Measurements from ENCODE around the gene BMI1. TPM values are rescaled to one million over a fixed set of nuclear protein-coding genes. Genes with fewer than 3 reads are reported as not detected.
"Not testable (repeated sequence)": the region's sequence is repeated elsewhere in the genome, so short reads cannot be mapped to it uniquely, and the experiment has no call there.

The BMI1 gene
- polyA plus RNA-seq, 1 donor (not counting 4 experiments of a cell fraction or from before 2014, with no cell fraction given) = 33.1 TPM

GRCh38 chr10:22308390-22308789 lies 12.5 kb upstream of the BMI1 start:
- Histone ChIP-seq H3K4me2 (ENCODE audit: control insufficient read depth, extremely low read depth, insufficient read depth, low read depth, low read length) (no peak overlapping the region), H4K20me1 (ENCODE audit: control insufficient read depth, extremely low read depth, insufficient read depth, low read length) (no peaks in the 10 kb centered on the region), H3K36me3 (ENCODE audit: control insufficient read depth in 2 of 2, extremely low read depth in 1 of 2, insufficient read depth in 2 of 2, low read length in 2 of 2) (no peaks in the 10 kb centered on the region), H2AFZ (ENCODE audit: control insufficient read depth, low read length) (no peak overlapping the region), H3K9me1 (ENCODE audit: control insufficient read depth, extremely low read depth, insufficient read depth, low read length) (no peaks in the 10 kb centered on the region), H3K9ac (ENCODE audit: control insufficient read depth, extremely low read depth, insufficient read depth, low read length) (no peak overlapping the region), H3K27ac (ENCODE audit: control insufficient read depth, insufficient read depth, low read length) (no peak overlapping the region), H3K4me1 (ENCODE audit: control insufficient read depth, extremely low read depth, insufficient read depth, low read length) (no peaks in the 10 kb centered on the region), H3K79me2 (ENCODE audit: control insufficient read depth, insufficient read depth, low read length) (no peaks in the 10 kb centered on the region), H3K27me3 (ENCODE audit: control insufficient read depth, extremely low read depth, insufficient read depth, low read length) (no peaks in the 10 kb centered on the region), H3K9me3 (ENCODE audit: control insufficient read depth, low read depth, low read length) (no peaks in the 10 kb centered on the region), H3K4me3 (ENCODE audit: control insufficient read depth in 2 of 3, extremely low read depth in 1 of 3, insufficient read depth in 2 of 3, low read depth in 1 of 3, low read length in 3 of 3) (no peak overlapping the region)
- dilution Hi-C loops (cut with MboI; ENCODE audit: extremely low pct_ligation_motif_present, low sequenced_read_pairs) = no loop called here
- FAIRE-seq (no peak), DNase-seq (ENCODE audit: low read depth, low spot score) (no peak)
- TF ChIP-seq EZH2 (IDR thresholded peaks at IDR 0.05; ENCODE audit: low read length) (no peak), CTCF (optimal IDR thresholded peaks at IDR 0.05 in 1 of 3, IDR thresholded peaks at IDR 0.05 in 1 of 3, conservative IDR thresholded peaks at IDR 0.05 in 1 of 3; ENCODE audit: extremely low read depth in 1 of 3, insufficient read depth in 2 of 3, low read length in 3 of 3) (no peak)

DNA sequence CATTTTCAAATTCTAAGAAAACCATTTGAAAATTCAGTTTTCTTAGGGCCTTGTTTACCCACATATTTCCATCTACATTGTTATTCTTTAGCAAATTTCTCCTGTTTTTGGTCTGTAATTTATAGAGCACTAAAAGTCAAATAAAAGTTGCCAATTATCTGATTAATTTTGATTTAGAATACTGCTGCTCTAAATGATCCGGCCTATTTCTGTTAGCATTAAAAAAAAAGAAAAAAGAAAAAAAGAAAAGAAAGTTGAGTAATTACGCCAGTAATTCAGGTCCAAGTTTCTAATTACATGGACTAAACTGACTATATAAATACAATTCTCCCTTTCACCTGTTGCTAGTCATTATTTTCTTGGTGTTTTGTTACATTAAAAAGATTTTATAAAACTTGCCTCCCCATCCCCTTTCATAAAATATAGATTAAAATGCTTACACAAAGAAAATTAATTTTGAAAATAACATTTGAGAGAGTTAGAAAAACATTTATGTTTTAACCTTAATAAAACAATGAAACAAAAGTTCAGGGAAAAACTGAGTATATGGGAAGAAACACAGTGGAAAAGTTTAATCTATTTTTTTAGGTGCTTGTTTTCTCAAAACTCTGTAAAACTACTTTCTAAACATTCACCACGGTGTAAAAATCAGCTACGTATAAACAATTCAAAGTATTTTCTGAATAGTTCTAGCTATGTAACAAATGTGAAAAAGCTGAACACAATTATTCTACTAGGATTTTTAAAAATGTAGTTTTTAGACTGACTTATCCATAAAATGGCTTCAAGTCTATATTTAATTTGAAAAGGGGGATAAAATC lies 11.5 kb upstream of the BMI1 start:
- H3K9me1 ChIP-seq (ENCODE audit: control insufficient read depth, extremely low read depth, insufficient read depth, low read length) = no peaks in the 10 kb centered on the region
- DNase-seq (ENCODE audit: low read depth, low spot score) (no peak), FAIRE-seq (no peak)
- no peaks in the 10 kb centered on the region for H3K79me2 ChIP-seq (ENCODE audit: control insufficient read depth, insufficient read depth, low read length)
- H3K9me3 ChIP-seq (ENCODE audit: control insufficient read depth, low read depth, low read length) = no peaks in the 10 kb centered on the region
- H3K4me2 ChIP-seq (ENCODE audit: control insufficient read depth, extremely low read depth, insufficient read depth, low read depth, low read length) = no peak overlapping the region
- H3K4me3 ChIP-seq (ENCODE audit: control insufficient read depth in 2 of 3, extremely low read depth in 1 of 3, insufficient read depth in 2 of 3, low read depth in 1 of 3, low read length in 3 of 3) = no peak overlapping the region
- H3K27ac ChIP-seq (ENCODE audit: control insufficient read depth, insufficient read depth, low read length) = no peak overlapping the region
- no peaks in the 10 kb centered on the region for H3K4me1 ChIP-seq (ENCODE audit: control insufficient read depth, extremely low read depth, insufficient read depth, low read length)
- H4K20me1 ChIP-seq (ENCODE audit: control insufficient read depth, extremely low read depth, insufficient read depth, low read length) = no peaks in the 10 kb centered on the region
- TF ChIP-seq CTCF (optimal IDR thresholded peaks at IDR 0.05 in 1 of 3, IDR thresholded peaks at IDR 0.05 in 1 of 3, conservative IDR thresholded peaks at IDR 0.05 in 1 of 3; ENCODE audit: extremely low read depth in 1 of 3, insufficient read depth in 2 of 3, low read length in 3 of 3) (no peak), EZH2 (IDR thresholded peaks at IDR 0.05; ENCODE audit: low read length) (no peak)
- H2AFZ ChIP-seq (ENCODE audit: control insufficient read depth, low read length) = no peak overlapping the region
- dilution Hi-C loops (cut with MboI; ENCODE audit: extremely low pct_ligation_motif_present, low sequenced_read_pairs) = no loop called here
- no peak overlapping the region for H3K9ac ChIP-seq (ENCODE audit: control insufficient read depth, extremely low read depth, insufficient read depth, low read length)
- H3K27me3 ChIP-seq (ENCODE audit: control insufficient read depth, extremely low read depth, insufficient read depth, low read length) = no peaks in the 10 kb centered on the region
- H3K36me3 ChIP-seq (ENCODE audit: control insufficient read depth in 2 of 2, extremely low read depth in 1 of 2, insufficient read depth in 2 of 2, low read length in 2 of 2) = no peaks in the 10 kb centered on the region

DNA sequence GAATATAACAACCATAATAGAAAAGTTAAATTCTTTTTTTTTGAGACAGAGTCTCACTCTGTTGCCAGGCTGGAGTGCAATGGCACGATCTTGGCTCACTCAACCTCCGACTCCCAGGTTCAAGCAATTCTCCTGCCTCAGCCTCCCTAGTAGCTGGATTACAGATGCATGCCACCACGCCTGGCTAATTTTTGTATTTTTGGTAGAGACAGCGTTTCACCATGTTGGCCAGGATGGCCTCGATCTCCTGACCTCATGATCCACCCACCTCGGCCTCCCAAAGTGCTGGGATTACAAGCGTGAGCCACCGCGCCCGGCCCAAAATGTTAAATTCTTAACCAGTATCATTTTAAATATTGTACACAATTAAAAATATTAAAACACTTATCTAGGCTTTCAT lies 10.9 kb upstream of the BMI1 start:
- not testable (repeated sequence) for H3K4me1 ChIP-seq (ENCODE audit: control insufficient read depth, extremely low read depth, insufficient read depth, low read length); H3K27me3 ChIP-seq (ENCODE audit: control insufficient read depth, extremely low read depth, insufficient read depth, low read length)

More for the DNA sequence above, 10.9 kb upstream of the BMI1 start:
- H2AFZ ChIP-seq (ENCODE audit: control insufficient read depth, low read length); H3K36me3 ChIP-seq (ENCODE audit: control insufficient read depth in 2 of 2, extremely low read depth in 1 of 2, insufficient read depth in 2 of 2, low read length in 2 of 2); H3K79me2 ChIP-seq (ENCODE audit: control insufficient read depth, insufficient read depth, low read length); H3K4me2 ChIP-seq (ENCODE audit: control insufficient read depth, extremely low read depth, insufficient read depth, low read depth, low read length); H3K9ac ChIP-seq (ENCODE audit: control insufficient read depth, extremely low read depth, insufficient read depth, low read length); H3K9me1 ChIP-seq (ENCODE audit: control insufficient read depth, extremely low read depth, insufficient read depth, low read length); FAIRE-seq; H4K20me1 ChIP-seq (ENCODE audit: control insufficient read depth, extremely low read depth, insufficient read depth, low read length); H3K27ac ChIP-seq (ENCODE audit: control insufficient read depth, insufficient read depth, low read length); H3K4me3 ChIP-seq (ENCODE audit: control insufficient read depth in 2 of 3, extremely low read depth in 1 of 3, insufficient read depth in 2 of 3, low read depth in 1 of 3, low read length in 3 of 3); dilution Hi-C loops (cut with MboI; ENCODE audit: extremely low pct_ligation_motif_present, low sequenced_read_pairs); H3K9me3 ChIP-seq (ENCODE audit: control insufficient read depth, low read depth, low read length); DNase-seq (ENCODE audit: low read depth, low spot score): not testable (repeated sequence)
